ENCODE measurements around the gene PHETA2. TPM values are rescaled to one million over a fixed set of nuclear protein-coding genes. Genes with fewer than 3 reads are reported as not detected.

PHETA2 gene
- 16.2 and 23.1 TPM in 2 replicates for total RNA-seq

GRCh38 chr22:42074132-42074811 lies at the start of gene PHETA2:
Gene PHETA2 (plus strand): TSS chr22:42074248. CDS start chr22:42077294, 3,046 bp downstream.

GRCh38 chr22:42070517-42071422 lies 3.3 kb upstream of the PHETA2 start, which contains the start of gene NAGA:
Gene NAGA (minus strand): TSS chr22:42070812. CDS start chr22:42070297, 515 bp downstream.

GRCh38 chr22:42079319-42080251 lies 5.5 kb downstream of the PHETA2 start, which contains the start of gene SMDT1:
Gene SMDT1 (plus strand): TSS chr22:42079700. CDS start chr22:42079769, 69 bp downstream.

GRCh38 chr22:42090596-42091454 lies 16.8 kb downstream of the PHETA2 start, which contains the start of gene NDUFA6:
Gene NDUFA6 (minus strand): TSS chr22:42090772. CDS start chr22:42090744, 28 bp downstream.

Small RNAs within 50 kb of the gene (small RNA-seq; reads per million reads assigned to genes)
- gene SNORD13P1 = not detected

Other genes with a start within 250 kb of the PHETA2 start
- gene SREBF2, start 241.1 kb upstream of the PHETA2 start, total RNA-seq = 47.1 and 51.2 TPM in 2 replicates
- not detected in 2 replicates for gene SHISA8, start 159.2 kb upstream of the PHETA2 start, total RNA-seq
- gene TNFRSF13C, start 147.4 kb upstream of the PHETA2 start, total RNA-seq = 0.11 and 0.26 TPM in 2 replicates
- gene CENPM, start 127.1 kb upstream of the PHETA2 start, total RNA-seq = 7.6 and 7.8 TPM in 2 replicates
- under 0.01 and 0.22 TPM in 2 replicates for gene SEPTIN3, start 104.8 kb upstream of the PHETA2 start, total RNA-seq
- gene WBP2NL, start 75.5 kb upstream of the PHETA2 start, total RNA-seq = 0.76 and 1.2 TPM in 2 replicates
- 44.6 and 46.0 TPM in 2 replicates for gene NAGA, start 3.4 kb upstream of the PHETA2 start, total RNA-seq
- gene SMDT1, start 5.5 kb downstream of the PHETA2 start, total RNA-seq = 6.7 and 8.2 TPM in 2 replicates
- 46.5 and 56.2 TPM in 2 replicates for gene NDUFA6, start 16.5 kb downstream of the PHETA2 start, total RNA-seq
- 0.13 and 0.22 TPM in 2 replicates for gene CYP2D6, start 56.6 kb downstream of the PHETA2 start, total RNA-seq
- 29.3 and 30.8 TPM in 2 replicates for gene TCF20, start 196.4 kb downstream of the PHETA2 start, total RNA-seq